Naive B cell (primary cell): ENCODE measurements around the gene ADNP2. TPM values are rescaled to one million over a fixed set of nuclear protein-coding genes. Genes with fewer than 3 reads are reported as not detected.

ENCODE experiments used
- ATAC-seq, 2 donors: fragments of 150-1000 bp; cut with Tn5 transposase; 2 replicates each; pipeline ENCODE4 v1.10.0; 2021; ENCODE audit warnings: low read depth in 2 of 2, mild to moderate bottlenecking in 2 of 2, moderate library complexity in 2 of 2
- DNase-seq: peaks from one replicate; pipeline ENCODE4 v3.0.0; 2022
- H3K27ac Mint-ChIP-seq, 6 donors: one replicate each; pipeline ENCODE4 v1.8.0; 2020 to 2022; ENCODE audit warnings: mild to moderate bottlenecking in 6 of 6, mixed read lengths in 6 of 6, moderate library complexity in 5 of 6, inconsistent platforms in 2 of 6
- H3K27me3 Mint-ChIP-seq, 3 donors: one replicate each; pipeline ENCODE4 v1.8.0; 2021 to 2022; ENCODE audit warnings: mixed read lengths in 3 of 3, mild to moderate bottlenecking in 1 of 3
- H3K36me3 Mint-ChIP-seq, 2 donors: one replicate each; pipeline ENCODE4 v1.8.0; 2020 to 2022; ENCODE audit warnings: mixed read lengths in 2 of 2, inconsistent platforms in 1 of 2, mild to moderate bottlenecking in 1 of 2
- H3K4me1 Mint-ChIP-seq, 3 donors: one replicate each; pipeline ENCODE4 v1.8.0; 2020 to 2022; ENCODE audit warnings: mixed read lengths in 3 of 3, inconsistent platforms in 1 of 3, mild to moderate bottlenecking in 1 of 3, moderate library complexity in 1 of 3
- H3K4me3 Mint-ChIP-seq, 8 donors: one replicate each; pipeline ENCODE4 v1.8.0; 2020 to 2022; ENCODE audit warnings: mild to moderate bottlenecking in 8 of 8, mixed read lengths in 8 of 8, moderate library complexity in 8 of 8, inconsistent platforms in 2 of 8
- H3K9me3 Mint-ChIP-seq, 7 donors: one replicate each; pipeline ENCODE4 v1.8.0; 2020 to 2022; ENCODE audit warnings: mixed read lengths in 7 of 7, mild to moderate bottlenecking in 5 of 7, inconsistent platforms in 2 of 7, moderate library complexity in 1 of 7
- polyA plus RNA-seq, 6 donors: library from polyadenylated mRNA; unstranded; fragments of 300-500 nt; fragmentation: Illumina TruSeq; gene quantifications; one replicate each; pipeline ENCODE4 v1.2.3, GENCODE V29; 2021; ENCODE audit warnings: low read depth in 6 of 6

The ADNP2 gene
- polyA plus RNA-seq, 6 donors from 2014 or later = 4.2 to 7.1 (median 5.1) TPM

- H3K36me3 Mint-ChIP-seq = no peaks in the 10 kb centered on the region
- H3K4me1 Mint-ChIP-seq = peaks cover 4 to 8% (median 6%) of the 10 kb centered on the region in 3 donors
- H3K27me3 Mint-ChIP-seq = peaks cover 40 to 62% (median 59%) of the 10 kb centered on the region in 3 donors
- H3K4me3 Mint-ChIP-seq = no peak overlapping the region
- H3K27ac Mint-ChIP-seq = no peak overlapping the region
- peaks cover 0 to 7% (median 2%) of the 10 kb centered on the region in 7 donors for H3K9me3 Mint-ChIP-seq
- DNase-seq (no peak), ATAC-seq (no peak)
These were observed 62.2 kb downstream of the ADNP2 start for GRCh38 chr18:80171054-80171872.

DNA sequence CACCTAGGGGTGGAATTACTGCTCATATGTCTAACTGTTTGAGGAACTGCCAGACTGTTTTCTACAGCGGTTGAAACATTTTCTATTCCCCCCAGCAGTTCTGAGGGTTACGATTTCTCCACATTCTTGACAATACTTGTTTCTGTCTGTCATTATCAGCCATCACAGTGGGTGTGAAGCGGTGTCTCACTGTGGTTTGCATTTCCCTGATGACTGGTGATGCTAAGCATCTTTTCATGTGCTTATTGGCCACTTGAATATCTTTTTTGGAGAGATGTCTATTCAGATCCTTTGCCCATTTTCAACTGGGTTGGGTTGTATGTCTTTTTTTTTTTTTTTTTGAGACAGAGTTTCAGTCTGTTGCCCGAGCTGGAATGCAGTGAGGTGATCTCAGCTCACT lies 63.0 kb downstream of the ADNP2 start:
- H3K4me3 Mint-ChIP-seq = no peak overlapping the region
- H3K27ac Mint-ChIP-seq = no peak overlapping the region
- no peak for ATAC-seq

GRCh38 chr18:80173060-80173459 lies 64.0 kb downstream of the ADNP2 start:
- Mint-ChIP-seq H3K27ac (no peak overlapping the region), H3K9me3 (peaks cover 0 to 12% (median 0%) of the 10 kb centered on the region in 7 donors), H3K4me3 (no peak overlapping the region), H3K27me3 (peaks cover 54 to 78% (median 59%) of the 10 kb centered on the region in 3 donors), H3K36me3 (no peaks in the 10 kb centered on the region), H3K4me1 (peaks cover 6 to 10% (median 8%) of the 10 kb centered on the region in 3 donors)
- ATAC-seq = no peak
- no peak for DNase-seq

More for the DNA sequence above, 63.0 kb downstream of the ADNP2 start:
- DNase-seq = no peak
- Mint-ChIP-seq H3K36me3 (no peaks in the 10 kb centered on the region), H3K9me3 (peaks cover 0 to 6% (median 0%) of the 10 kb centered on the region in 7 donors), H3K27me3 (peaks cover 47 to 70% (median 61%) of the 10 kb centered on the region in 3 donors), H3K4me1 (peaks cover 5 to 8% (median 6%) of the 10 kb centered on the region in 3 donors)

- H3K4me1 Mint-ChIP-seq = peaks cover 6 to 15% (median 8%) of the 10 kb centered on the region in 3 donors
- no peak for ATAC-seq
- H3K9me3 Mint-ChIP-seq = peaks cover 0 to 12% (median 0%) of the 10 kb centered on the region in 7 donors
- H3K27ac Mint-ChIP-seq = peak overlapping the region in 2 of 6 donors; percentile 56 to 57
- no peaks in the 10 kb centered on the region for H3K36me3 Mint-ChIP-seq
- peaks cover 49 to 71% (median 54%) of the 10 kb centered on the region in 3 donors for H3K27me3 Mint-ChIP-seq
- H3K4me3 Mint-ChIP-seq = no peak overlapping the region
- no peak for DNase-seq
These were observed 66.6 kb downstream of the ADNP2 start for GRCh38 chr18:80175451-80176204.

DNA sequence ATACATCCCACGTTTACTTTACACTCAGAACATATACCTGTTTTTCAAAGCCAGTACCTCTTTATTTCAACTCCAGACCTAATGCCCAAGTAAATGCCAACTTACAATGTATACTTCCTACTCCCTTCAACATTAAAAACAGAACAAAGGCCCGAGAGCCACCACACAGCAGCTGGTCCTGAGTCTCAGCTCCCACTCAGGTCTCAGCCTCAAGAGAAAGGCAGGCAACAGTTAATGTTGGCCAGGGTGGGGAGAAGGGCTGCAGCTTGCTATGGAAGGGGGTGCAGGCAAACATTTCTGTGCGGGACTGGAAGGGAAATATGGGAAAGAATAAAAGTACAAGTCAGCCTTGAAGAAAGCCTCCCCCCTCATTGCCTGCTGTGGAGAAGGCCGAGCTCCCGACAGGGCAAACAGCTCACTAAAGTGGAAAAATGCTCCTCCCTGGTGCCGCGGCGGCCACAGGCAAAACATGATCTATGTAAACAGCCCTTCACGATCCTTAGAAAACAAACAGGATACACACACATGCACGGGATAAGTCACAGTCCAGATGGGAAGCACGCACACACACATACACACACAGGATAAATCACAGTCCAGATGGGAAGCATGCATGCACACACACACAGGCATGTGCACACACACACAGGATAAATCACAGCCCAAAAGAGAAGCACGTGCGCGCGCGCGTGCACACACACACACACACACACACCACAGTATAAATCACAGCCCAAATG lies 67.4 kb downstream of the ADNP2 start:
- peaks cover under 1 to 13% (median 3%) of the 10 kb centered on the region in 3 donors for H3K4me1 Mint-ChIP-seq
- ATAC-seq = no peak
- no peak for DNase-seq
- peaks cover 0 to 12% (median 0%) of the 10 kb centered on the region in 7 donors for H3K9me3 Mint-ChIP-seq
- H3K4me3 Mint-ChIP-seq = no peak overlapping the region
- peaks cover 47 to 66% (median 47%) of the 10 kb centered on the region in 3 donors for H3K27me3 Mint-ChIP-seq
- no peak overlapping the region for H3K27ac Mint-ChIP-seq
- H3K36me3 Mint-ChIP-seq = no peaks in the 10 kb centered on the region

DNA sequence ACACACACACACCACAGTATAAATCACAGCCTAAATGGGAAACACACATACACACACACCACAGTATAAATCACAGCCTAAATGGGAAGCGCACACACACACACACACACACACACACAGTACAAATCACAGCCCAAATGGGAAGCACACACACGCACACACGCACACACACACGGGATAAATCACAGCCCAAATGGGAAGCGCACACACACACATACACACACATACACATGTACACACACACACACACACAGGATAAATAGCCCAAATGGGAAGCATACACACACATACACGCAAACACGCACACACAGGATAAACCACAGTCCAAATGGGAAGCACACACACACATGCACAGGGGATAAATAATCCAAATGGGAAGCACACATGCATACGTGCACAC lies 68.1 kb downstream of the ADNP2 start:
- peaks cover 0 to 12% (median 0%) of the 10 kb centered on the region in 7 donors for H3K9me3 Mint-ChIP-seq
- H3K27me3 Mint-ChIP-seq = peaks cover 43 to 60% (median 43%) of the 10 kb centered on the region in 3 donors
- ATAC-seq (no peak), DNase-seq (no peak)
- no peak overlapping the region for H3K27ac Mint-ChIP-seq
- H3K4me1 Mint-ChIP-seq = peaks cover 0 to 10% (median 0%) of the 10 kb centered on the region in 3 donors
- H3K4me3 Mint-ChIP-seq = peak overlapping the region in 1 of 8 donors; percentile 29
- H3K36me3 Mint-ChIP-seq = no peaks in the 10 kb centered on the region

GRCh38 chr18:80178935-80179818 lies 70.1 kb downstream of the ADNP2 start:
- H3K36me3 Mint-ChIP-seq = no peaks in the 10 kb centered on the region
- no peak overlapping the region for H3K4me3 Mint-ChIP-seq

DNA sequence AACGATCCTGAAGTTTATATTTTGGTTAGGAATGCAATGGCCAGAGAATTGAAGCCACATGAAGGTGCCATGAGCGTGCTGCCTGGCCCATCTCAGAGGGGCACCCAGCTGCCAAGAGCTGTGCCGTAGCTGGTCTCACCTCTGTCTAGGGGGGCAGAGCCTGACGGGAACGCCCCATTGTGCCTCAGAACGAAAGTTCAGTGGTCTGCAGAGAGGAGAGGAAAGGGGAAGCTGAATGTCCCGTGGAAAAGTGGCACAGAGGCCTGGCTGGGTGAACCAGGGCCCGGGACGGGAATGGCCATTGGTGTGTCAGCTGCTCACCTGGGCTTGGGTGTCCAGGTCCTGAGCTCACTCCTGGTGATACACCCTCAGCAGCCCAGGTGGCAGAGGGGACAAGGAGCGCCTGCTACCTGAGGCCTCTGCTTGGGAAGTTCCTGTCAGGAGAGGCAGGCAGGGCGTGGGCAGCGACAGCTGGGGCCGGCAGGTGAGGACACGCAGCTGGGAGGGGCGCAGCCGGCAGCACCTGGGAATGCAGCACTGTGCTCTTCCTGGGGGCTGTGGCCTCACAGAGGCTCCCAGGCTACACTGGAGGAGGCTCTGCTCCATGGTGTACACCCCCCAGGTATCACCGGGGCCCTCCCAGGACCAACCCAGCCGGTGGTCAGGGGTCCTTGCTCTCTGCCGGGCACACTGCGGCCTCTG lies 70.9 kb downstream of the ADNP2 start:
- Mint-ChIP-seq H3K27ac (peak overlapping the region in 1 of 6 donors; percentile 78), H3K4me3 (no peak overlapping the region), H3K27me3 (peaks cover 27 to 37% (median 34%) of the 10 kb centered on the region in 3 donors), H3K4me1 (peaks cover 0 to 10% (median 0%) of the 10 kb centered on the region in 3 donors), H3K36me3 (no peaks in the 10 kb centered on the region), H3K9me3 (peaks cover 0 to 12% (median 0%) of the 10 kb centered on the region in 7 donors)
- DNase-seq = no peak
- ATAC-seq = no peak

More at GRCh38 chr18:80178935-80179818, 70.1 kb downstream of the ADNP2 start:
- Mint-ChIP-seq H3K4me1 (peaks cover 0 to 10% (median 0%) of the 10 kb centered on the region in 3 donors), H3K27ac (peak overlapping the region in 1 of 6 donors; percentile 80), H3K9me3 (peaks cover 0 to 12% (median 0%) of the 10 kb centered on the region in 7 donors), H3K27me3 (peaks cover 32 to 45% (median 37%) of the 10 kb centered on the region in 3 donors)
- DNase-seq (no peak), ATAC-seq (no peak)

- Mint-ChIP-seq H3K36me3 (no peaks in the 10 kb centered on the region), H3K27ac (no peak overlapping the region), H3K27me3 (peaks cover 20 to 28% (median 24%) of the 10 kb centered on the region in 3 donors), H3K4me3 (no peak overlapping the region), H3K4me1 (peaks cover 0 to 10% (median 0%) of the 10 kb centered on the region in 3 donors), H3K9me3 (peaks cover 0 to 12% (median 0%) of the 10 kb centered on the region in 7 donors)
- DNase-seq (no peak), ATAC-seq (no peak)
These were observed 71.9 kb downstream of the ADNP2 start for GRCh38 chr18:80180778-80181564.

DNA sequence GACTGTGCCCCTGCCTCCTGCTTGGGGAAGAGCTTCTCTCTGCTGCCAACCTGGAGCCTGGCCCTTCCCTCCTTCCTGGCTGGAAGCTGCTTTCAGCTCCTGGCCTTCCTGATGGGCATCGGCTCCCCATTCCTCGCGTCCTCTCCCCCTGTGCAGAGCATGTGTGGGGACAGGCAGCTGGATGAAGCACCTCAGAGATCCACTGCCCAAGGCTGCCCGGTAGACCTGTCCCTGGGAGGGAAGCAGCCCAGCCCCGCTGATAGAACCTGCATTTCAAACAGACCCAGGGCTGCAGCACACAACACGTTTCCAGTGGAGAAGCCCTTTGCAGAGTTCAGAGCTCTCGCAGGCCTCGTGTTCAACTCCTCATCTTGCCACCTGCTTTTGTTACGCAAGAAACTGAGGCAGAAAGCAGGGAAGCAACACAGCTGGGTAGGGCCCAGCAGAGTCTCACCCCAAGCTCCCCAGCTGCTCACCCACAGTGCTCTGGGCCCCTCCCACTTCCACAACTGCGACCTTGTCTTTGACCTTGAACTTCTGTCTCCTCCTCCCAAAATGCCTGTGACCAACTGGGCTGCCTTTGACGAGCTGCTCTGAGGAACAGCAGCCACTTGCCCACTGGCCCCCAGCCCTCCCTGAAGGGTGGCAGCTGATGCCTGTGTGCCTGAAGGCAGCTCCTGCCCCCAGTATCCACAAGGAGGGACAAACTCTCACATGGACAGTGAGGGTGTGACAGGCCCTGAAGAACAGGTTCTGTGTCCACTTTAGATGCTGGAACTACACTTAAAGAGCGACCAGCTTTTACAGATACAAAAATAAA lies 72.8 kb downstream of the ADNP2 start:
- ATAC-seq (no peak), DNase-seq (no peak)
- peaks cover 0 to 10% (median 0%) of the 10 kb centered on the region in 3 donors for H3K4me1 Mint-ChIP-seq
- no peak overlapping the region for H3K4me3 Mint-ChIP-seq
- H3K27ac Mint-ChIP-seq = peak overlapping the region in 1 of 6 donors; percentile 47
- peaks cover 13 to 19% (median 19%) of the 10 kb centered on the region in 3 donors for H3K27me3 Mint-ChIP-seq
- H3K36me3 Mint-ChIP-seq = no peaks in the 10 kb centered on the region
- H3K9me3 Mint-ChIP-seq = peaks cover 0 to 8% (median 0%) of the 10 kb centered on the region in 7 donors
